ENCODE measurements around the gene SRXN1.
A peak's percentile ranks its signal among the peaks of the same experiment; 100 is the strongest.
"Not testable (repeated sequence)": the region's sequence is repeated elsewhere in the genome, so short reads cannot be mapped to it uniquely, and the experiment has no call there.

SRXN1 gene

DNA sequence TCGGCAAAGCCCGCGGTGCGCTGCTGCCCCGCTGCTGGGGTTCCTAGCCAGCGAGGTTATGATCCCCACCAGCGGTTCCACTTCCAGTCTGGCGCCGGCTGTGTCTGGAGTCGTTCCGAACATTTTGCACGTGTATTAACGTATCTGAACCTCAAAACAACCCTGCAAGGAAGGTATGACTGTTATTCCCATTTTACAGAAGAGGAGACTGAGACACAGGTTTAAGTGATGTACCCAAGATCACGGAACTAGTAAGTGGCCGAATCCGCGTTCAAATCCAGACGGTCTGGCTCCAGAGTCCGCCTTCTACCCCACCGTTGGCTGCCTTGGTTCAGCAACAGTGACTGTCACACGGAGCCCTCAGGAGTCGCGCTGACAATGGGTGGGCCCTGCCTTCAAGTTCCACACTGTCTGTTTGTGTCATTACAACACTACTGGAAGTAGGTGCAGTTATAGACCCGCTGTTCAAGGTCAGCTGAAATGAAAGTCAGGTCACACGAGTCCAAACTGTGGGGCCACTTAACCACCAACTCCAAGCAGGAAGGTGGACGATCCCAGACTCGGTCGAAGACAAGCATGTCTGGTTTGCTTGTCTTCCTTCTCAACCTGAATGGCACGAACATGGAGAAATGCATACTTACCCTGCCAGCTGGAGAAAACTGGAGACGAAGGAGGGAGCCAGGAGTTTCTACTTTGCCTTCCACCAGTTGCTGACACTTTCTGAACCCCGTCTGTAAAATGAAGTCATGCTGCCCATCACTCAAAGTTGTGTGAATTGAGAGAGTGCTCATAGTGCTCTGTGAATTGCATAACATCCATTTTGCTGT lies 803 bp upstream of the SRXN1 start:
- no peak for DNase-seq

GRCh38 chr20:652615-653109 lies 338 bp downstream of the SRXN1 start:
- no peak for DNase-seq

DNA sequence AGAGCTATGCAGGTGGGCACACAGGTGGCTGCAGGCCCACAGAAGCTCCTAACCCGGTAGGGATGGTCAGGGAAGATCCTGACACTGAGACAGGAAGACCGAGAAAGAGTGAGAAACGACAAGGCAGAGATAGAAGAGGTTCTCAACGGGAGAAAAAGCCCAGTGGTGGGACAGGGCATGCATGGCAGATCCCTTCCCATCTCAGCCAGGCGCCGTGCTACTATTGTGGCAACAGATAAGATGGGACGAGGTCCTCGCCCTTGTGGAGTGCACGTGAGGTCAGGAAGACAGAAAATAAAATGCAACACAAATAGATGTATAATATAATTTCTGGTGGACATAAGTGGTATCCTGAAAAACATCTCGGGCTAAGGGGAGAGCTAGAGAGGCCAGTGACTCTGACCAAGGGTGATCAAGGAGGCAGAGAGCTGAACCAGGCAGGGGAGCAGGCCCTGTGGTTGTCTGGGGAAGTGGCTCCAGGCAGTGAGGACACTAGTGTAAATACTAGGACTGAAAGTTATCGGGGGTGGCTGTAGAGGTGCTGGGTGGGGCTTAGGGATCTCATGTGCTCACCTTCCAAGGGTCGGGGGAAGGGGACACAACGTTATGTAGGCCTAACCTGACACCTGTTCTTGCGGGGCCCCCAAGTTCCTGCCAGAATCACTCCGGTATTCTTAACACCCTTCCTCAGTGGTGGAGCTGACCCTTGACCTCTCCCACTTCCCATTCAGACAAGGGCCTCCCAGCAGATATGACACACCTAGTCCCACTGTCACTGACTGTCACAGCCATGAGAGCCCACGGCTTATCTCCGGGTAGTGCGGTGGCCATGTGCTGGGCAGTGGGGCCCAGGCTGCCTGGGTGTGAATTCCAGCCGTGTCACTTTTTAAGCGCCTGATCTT lies 1.0 kb downstream of the SRXN1 start:
- no peak for DNase-seq

- DNase-seq, result no peak
Observed at GRCh38 chr20:650954-651353, 2.0 kb downstream of the SRXN1 start.

- DNase-seq, result no peak
Observed at GRCh38 chr20:650281-650680, 2.7 kb downstream of the SRXN1 start.

- no peak for DNase-seq
Observed at GRCh38 chr20:647479-648019, 5.5 kb downstream of the SRXN1 start.

DNA sequence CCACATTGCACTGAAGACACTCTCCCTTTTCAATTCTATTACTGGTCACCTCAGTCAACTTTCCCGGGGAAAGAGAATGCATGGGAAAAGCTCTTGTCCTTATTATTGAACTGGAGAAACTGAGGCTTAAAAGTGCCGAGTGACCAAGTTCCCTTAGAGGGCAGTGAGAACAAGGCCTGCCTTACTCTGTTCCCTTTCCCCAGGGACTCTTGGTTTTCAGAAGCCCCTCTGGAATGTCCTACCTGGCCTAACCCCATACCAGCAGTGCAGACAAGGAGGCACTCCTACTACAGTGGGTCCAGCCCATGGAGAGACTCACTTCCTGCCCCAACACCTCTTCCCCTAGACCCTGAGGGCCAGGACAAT lies 6.1 kb downstream of the SRXN1 start:
- no peak for DNase-seq

GRCh38 chr20:646107-646867 lies 6.7 kb downstream of the SRXN1 start:
- no peak for DNase-seq

DNA sequence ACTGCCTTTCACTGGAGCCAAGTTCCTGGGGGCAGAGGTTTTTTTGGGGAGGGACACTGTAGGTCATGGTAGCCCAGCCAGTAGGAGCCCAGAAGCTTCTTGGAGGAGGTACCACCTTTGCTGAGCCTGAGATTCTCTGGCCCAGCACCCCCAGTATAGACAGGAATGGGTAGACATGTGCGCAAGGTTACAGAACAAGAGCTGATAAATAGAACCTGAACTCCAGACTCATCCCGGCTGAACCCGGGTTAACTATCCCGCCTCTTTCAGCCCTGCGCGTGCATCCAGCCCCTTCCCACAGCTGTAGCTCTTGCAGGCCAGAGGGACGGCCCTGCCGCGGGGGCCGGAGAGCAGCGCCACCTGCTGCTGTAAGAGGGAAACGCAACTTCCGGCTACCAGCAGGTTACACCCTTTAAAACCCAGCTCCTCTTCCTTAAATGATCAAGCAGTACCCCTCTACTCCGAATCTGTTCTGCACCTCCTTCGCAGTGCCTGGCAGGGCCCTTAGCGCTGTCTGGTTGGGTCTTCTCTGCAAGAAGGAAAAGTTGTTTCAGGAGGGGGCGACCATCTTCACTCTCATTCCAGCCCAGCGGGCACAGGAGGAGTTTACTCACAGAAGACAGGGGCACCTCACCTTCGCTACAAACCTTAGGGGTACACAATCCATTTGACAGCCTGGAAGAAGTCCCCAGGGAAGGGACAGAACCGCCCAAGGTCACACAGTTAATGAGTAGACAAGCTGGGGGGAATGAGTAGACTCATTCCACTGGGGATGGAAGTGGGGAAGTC lies 7.5 kb downstream of the SRXN1 start:
- peak; percentile 70 for DNase-seq

- DNase-seq, result no peak
Observed at GRCh38 chr20:644692-645317, 8.2 kb downstream of the SRXN1 start.

DNA sequence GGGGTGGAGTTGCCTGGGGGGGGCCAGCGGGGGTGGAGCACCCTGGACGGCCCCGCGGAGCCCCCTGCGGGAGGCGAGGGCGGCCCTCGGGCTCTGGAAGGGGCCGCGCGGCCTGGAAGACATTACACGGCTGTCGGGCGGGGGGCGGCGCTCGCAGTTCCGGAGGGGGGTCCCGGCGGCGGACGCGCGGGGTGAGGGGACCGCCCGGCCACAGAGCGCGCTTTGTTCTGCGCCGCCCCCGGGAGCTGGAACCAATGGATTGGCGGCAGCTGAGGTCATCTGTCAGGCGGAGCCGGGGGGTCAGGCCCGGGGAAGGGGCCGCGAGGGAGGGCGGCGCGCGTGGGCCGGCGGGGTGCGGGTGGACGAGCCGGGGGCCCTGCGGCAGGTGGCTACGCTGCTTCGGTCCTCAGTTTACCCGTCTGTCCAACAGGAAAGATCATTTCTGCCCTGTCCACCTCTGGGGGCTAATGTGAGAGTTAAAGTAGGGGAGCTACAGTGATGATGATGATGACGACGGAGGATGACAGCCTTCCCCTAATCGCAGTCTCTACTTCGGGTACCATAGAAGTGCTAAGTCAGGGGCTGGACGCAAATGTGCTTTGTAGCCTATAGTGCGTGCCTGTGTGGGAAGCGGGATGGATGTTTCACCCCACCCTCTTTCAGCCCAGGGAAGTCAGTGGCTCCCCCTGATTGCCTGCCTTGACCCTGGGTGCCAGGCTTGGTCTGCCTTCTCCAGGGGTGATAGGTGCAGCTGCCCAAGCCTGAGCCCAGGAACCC lies 10.4 kb downstream of the SRXN1 start:
- no peak for DNase-seq

DNA sequence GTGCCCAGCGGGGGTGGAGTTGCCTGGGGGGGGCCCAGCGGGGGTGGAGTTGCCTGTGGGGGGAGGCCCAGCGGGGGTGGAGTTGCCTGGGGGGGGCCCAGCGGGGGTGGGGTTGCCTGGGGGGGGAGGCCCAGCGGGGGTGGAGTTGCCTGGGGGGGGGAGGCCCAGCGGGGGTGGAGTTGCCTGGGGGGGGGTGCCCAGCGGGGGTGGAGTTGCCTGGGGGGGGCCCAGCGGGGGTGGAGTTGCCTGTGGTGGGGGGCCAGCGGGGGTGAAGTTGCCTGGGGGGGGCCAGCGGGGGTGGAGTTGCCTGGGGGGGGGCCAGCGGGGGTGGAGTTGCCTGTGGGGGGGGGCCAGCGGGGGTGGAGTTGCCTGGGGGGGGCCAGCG lies 11.0 kb downstream of the SRXN1 start:
- DNase-seq, result not testable (repeated sequence)

DNA sequence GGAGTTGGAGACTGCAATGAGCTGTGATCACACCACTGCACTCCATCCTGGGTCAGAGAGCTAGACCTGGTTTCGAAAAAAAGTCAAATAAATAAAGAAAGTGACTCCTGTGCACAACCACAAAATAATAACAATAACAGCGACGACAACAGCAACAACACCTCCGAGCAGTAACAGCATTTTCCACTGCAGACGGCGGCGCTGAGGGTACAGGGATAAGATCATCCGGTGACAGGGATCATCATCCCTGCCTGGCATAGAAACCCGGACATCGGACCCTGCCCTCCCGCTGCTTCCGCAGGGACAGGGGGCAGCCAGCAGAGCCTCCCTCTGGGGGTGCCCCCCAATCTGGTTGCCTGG lies 11.5 kb downstream of the SRXN1 start:
- no peak for DNase-seq

GRCh38 chr20:640674-641515 lies 12.1 kb downstream of the SRXN1 start:
- no peak for DNase-seq

GRCh38 chr20:638579-638978 lies 14.4 kb downstream of the SRXN1 start:
- DNase-seq, result no peak

DNA sequence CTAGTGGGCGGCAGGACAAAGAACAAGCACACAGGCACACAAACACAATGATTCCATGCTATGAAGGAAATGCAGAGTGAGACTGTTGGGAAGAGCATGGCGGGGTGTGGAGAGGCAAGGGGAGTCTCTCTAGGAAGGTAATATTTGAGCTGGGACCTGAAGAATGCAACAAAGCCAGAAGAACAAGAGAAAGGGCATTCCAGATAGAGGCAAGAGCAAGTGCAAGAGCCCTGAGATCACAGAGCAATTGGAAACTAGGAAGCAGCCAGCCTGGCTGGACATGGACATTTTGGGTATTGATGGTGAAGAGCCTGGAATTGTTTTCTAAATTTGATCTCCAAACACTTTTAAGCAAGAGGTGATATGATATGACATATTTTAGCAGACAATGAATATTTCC lies 15.4 kb downstream of the SRXN1 start:
- no peak for DNase-seq

- DNase-seq, result no peak
Observed at GRCh38 chr20:635893-636338, 17.1 kb downstream of the SRXN1 start.

DNA sequence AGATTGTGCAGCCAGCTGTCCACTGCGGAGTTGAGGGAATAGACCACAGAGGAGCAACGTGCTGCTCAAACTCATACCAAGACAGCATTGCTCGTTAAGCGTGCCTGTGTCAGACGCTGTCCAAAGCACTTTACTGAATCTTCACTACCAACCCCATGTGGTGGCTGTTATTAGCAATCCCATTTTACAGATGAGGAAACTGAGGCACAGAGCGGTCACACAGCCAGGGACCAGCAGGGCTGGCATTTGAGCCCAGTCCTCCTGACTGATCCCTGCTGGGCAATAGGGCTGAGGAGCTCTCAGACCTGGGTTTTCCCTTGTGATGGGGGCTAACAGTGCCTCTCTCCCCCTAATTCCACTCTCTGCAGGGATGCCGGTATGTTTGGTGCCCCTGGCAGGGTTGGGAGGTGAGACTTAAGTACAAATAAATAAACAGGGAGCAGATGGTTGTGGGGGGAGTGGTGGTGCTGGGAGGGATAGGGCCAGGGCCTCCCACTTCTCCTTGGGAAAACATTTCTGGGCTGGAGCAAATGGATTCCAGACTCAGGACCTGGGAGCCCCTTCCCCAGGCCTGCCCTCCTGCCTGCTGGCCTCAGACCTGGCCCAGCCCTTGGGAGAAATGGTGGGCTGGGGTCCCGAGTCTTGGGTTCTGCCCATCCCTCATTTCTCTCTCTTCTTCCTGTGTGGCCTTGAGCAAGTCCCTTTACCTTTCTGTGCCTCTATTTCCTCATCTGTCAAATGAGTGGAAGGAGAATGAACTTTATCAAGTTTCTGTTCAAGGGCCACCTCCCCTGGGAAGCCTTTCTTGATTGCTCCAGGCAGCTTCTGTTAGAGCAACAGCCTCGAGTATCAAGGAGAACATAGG lies 17.7 kb downstream of the SRXN1 start:
- no peak for DNase-seq
